Measurements from ENCODE around the gene KCNA2.
A peak's percentile ranks its signal among the peaks of the same experiment; 100 is the strongest.

KCNA2 gene

DNA sequence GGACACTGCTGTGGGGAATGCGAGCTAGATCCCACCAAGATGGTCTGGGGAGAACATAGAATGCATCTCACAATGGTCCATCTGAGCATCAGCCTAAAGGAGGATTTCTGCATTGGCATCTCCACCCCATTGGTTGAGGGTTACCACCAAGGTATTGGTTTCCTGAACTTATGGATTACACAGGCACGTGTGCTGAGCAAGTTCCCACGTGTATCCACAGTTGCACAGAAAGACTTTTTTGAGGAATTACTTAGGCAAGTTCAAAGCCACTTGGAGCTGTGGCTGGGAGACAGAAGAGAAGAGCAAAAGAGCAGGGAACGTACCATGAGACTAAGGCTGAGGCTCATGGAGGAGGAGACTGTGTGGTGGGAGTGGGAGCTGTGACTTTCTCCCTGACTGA, 43.1 kb downstream of the KCNA2 start:
- DNase-seq = no peak

DNA sequence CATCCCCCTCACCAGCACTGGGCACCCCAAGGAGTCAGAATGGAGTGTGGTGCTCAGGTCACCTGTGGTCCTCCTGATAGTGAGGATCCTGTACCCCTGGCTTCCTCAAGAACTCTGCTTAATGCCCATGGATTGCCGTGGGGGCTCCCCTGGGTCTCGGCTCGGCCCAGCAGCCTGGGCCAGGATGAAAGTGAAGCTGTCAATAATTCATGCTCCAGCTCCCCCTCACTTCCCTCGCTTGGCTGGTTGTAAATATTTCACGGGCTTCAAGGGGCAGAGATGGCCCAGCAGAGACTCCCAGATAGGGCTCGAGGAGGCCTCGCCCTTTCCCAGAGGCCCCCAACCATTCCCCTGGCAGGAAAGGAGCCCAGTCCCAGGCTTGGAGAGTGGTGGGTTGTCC, 44.6 kb downstream of the KCNA2 start:
- DNase-seq = no peak

DNA sequence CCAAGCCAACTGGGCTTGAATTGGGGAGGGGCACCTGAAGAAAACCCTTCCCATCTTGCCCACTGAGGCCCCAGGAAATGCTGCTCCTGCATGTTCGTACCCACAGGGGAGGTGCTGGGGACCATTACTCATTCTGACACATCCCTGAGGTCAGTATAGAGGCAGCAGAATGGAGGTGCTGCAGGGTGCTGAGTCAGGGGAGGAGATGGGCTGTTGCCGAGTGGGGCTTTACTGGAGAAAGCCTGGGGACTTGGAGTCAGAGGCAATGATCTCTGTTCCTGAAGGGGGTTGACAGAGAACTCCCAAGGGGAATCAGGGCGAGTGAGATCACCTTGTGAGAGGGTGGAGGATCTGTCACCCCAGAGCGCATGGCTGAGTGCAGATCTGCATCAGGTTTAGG, 47.0 kb downstream of the KCNA2 start:
- DNase-seq = no peak

DNA sequence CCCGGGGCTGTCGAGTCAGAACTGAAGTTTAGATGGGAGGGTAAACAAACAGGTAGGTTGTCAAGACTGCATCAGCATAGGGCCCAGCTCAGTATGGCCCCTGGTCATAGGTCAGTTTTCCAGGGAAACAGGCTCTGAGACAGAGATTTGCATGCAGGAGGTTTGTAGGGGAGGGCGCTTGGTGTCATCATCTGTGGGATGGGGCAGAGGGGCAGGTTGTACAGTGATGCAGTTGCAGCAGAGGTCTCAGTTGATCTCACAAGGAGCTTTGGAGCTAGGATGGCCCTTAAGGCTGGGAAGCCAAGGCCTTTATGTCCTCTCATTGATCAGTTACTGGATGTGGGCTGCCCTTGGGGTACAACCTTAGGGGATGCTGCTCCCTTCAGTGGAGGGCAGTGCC, 48.7 kb downstream of the KCNA2 start:
- no peak for DNase-seq

DNA sequence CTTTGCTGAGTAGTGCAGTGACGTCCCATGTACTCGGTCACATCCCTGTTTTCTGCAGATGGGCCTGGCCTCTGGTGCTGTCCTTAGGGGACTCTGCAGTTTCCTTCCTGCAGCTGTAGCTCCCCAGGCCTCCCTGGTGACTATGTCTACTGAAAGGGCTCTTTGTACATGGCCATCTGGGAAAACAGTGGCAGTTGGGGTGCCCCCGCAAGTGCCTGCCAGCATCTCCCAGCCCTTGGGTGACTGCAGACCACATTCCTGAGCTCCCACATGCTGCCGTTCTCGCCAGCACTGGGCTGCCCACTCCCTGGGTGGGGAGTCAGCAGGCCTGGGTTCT, 49.7 kb downstream of the KCNA2 start:
- no peak for DNase-seq

DNA sequence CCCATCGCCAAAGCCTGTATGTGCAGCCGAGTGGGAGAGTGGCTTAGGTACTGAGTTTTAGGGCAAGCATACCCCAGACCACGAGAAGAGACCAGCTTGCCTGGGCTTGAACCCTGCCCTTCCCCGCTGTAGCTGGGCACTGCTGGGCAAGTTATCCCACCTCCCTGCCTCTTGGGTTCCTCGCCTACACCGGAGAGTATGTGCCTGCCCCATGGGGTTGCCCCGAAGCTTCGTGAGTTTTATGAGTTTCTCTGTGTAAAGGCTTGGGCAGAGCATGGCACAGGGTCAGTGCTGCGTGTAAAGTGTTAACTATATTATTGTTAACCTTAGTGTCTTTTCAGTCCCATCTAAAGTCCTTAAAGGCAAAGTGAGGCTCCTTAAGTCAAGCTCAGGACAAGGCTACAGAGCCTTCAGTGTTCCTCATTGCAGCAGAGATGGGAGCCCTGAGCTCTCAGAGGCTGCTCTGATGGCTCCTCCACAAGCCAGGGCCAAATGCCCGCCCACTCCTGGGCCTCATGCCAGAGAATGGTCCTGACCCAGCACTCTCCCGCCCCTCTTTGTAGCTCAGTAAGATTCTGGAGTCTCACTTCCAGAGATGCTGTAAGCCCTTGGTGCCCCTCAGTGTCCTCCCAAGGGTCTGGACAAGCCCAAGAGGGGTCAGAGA, 50.2 kb downstream of the KCNA2 start:
- DNase-seq = no peak

DNA sequence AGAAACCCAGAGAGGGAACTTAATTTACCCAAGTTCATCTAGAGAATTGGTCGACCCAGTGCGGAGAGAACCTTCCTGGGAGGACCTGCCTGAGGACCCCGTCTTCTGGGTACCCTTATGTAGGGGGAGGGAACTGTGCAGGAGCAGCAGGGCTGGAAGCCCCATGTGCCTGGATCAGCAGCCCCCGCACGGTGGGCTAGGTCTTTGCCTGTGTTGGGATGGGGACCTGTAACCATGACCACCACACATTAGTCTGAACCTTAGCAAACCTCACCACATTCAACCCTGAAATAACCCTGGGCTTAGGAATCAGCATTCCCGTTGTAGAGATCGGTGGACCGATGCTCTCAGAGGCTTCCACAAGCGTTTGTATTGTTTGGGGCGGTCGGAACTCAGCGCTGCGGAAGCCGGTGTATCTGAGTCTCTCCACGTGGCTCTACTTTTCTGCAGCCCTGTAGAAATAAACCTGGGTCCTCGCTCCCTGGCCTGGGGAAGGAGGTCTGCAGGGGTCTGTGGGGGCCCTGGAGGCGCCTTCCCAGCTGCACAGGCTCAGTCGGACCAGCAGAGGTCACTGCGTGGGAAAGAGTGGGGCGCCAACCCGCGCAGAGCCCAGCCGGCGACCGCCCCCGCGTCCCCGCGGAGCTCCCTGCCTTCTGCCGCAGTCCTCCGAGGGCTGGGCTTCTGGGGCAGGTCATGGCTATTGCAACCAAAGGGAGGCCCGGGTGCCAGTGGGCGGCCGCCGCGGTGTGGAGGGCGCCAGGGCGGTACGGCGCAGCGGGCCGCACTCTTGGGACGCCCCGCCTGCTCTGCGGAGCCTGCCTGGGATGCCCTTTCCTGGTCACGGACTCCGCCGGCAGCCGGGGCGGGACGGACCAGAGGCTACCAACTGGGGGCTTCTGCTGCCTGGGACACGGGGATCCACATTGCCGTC, 51.0 kb downstream of the KCNA2 start:
- DNase-seq = no peak

DNA sequence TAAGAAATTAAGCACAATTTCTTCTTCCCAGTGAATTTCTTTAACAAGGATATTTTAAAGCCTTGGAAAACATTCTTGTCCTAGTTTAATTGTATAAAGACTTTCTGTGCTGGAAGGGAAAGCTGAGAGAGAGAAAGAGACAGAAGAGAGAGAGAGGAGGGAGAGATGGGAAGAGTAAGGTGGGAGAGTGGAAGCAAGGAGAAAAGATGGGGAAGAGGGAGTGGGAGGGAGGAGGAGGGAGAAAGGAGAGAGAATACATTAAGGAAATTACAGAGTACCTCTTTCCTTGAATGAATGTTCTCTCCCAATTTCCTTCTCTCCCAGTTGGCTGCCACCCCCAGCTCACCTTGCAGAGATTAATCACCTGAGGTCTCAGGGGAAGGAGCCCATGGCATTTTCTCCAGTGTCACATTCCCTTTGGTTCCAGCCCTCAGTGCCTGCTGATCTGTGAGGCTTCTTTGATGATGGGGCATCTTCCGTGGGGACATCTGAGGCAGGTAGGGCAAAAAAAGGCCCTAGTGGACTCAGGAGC, 54.8 kb downstream of the KCNA2 start:
- DNase-seq = no peak

DNA sequence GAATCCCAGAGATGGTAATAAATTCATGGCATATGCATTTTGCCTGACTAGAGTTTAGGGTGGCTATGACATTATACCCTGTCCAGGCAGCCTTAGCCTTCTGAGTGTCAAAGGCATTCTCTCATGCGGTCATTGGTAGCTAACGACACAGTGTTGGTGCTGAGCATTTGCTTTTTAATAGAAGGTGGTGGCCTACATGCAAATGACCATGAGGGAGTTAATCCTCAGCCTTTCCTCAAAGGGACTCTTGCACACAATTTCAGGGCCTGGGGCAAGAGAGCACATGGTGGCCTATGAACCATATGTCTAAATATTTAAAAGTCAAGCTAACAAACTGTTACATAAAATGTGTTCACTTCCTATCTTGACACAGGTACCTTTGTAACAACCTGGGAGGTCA, 56.3 kb downstream of the KCNA2 start:
- DNase-seq = no peak

DNA sequence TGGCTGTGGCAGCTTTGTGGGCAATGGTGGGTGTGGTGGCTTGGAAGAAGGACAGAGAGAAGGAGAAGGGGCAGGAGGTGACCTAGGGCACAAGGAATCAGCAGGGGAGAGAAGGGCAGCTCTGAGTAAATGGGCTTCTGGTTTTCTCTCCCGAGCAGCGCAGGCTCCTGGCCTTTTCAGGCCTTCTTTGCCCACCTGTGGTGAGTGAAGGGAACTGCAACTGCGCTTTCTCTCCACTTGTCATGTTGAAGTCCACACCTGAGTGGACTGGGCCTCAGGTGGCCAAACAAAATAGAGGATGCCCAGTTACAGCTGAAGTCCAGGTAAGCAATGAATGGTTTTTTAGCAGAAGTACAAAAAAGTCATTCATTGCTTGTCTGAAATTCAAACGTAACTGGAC, 57.8 kb downstream of the KCNA2 start:
- peak; percentile 9 for DNase-seq

DNA sequence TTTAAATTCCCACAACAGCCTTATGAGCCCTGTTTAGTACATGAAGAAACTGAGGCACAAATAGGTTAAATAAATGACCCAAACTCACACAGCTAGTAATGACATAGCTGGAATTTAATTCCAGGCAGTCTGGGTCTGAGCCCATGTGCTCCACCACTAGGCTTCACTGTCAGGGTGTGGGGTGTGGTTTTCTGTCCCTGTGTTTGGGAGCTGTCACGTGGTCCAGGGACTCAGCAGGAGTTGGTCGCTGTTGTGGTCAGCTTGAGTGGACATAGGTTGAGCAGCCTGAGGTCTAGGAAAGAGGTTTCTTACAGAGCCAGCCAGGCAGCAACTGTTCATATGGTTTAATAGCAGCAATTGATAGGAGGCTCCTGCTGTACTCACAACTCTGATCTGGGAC, 59.1 kb downstream of the KCNA2 start:
- DNase-seq = no peak

DNA sequence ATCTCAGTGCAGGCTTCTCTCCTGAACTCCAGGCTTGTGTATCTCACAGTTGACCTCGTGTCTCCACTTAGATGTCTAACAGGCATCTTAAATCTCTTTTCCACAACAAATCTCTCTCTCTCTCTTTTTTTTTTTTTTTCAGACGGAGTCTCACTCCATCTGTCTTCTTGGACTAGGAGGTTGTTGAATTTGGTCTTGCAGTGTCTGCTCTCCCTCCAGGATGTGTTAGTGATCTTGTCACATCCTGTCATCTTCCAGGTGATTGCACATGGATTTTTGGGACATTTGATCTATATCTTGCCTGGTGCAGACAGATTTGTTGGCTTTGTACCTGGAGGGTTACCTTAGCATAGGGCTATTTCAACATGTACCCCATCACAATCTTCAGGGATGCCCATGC, 60.7 kb downstream of the KCNA2 start:
- DNase-seq = no peak

DNA sequence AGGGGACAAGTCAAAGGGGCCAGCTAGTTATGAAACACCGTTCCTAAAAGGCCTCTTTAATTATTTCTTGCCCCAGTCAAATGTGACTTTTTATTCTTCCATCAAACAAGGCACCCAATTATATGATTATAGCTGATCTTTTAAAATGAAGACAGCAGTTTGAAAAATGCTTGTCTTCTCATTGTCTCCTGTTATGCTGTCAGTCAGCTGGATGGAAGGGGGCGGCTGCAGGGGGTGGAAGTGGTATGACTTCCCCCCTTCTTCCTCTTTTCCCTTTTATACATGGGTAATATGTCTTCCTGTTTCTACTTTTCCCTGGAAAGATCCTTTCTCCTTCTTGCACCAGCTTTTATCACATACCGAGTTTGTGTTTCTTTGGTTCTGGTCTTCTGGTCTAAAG, 61.4 kb downstream of the KCNA2 start:
- DNase-seq = no peak
